HG02884 (cell line): ENCODE results near the gene ANXA5.

Experiments used
- ATAC-seq: cut with Tn5 transposase; IDR thresholded peaks from one replicate; pipeline ENCODE4 v1.9.1; 2021; ENCODE audit warnings: mild to moderate bottlenecking, moderate library complexity; ENCODE audit not compliant: unreplicated experiment

Gene ANXA5

GRCh38 chr4:121650741-121651140 lies 46.0 kb downstream of the ANXA5 start:
- ATAC-seq, result no peak

- no peak for ATAC-seq
Observed at GRCh38 chr4:121648516-121648915, 48.3 kb downstream of the ANXA5 start.

- ATAC-seq, result no peak
Observed at GRCh38 chr4:121642876-121643585, 53.7 kb downstream of the ANXA5 start.

DNA sequence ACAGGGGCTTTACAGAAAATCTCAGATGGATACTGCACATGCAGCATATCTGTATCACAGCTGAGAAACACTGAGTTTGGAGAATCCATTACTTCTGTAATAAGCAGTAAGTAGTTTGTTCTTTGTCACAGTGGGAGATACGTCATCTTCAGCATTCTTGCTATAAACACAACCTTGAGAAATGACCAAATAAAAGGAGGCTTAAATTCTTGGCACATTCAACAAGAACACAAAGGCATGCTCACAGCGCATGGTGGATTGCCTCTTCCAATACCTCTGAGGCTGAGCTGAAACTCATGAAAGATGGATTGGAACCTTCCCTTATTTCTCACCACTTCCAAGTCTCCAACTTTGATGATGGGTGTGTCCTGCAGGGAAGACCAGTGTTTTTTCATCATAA lies 54.5 kb downstream of the ANXA5 start:
- no peak for ATAC-seq

GRCh38 chr4:121633653-121634052 lies 63.1 kb downstream of the ANXA5 start:
- ATAC-seq, result no peak

DNA sequence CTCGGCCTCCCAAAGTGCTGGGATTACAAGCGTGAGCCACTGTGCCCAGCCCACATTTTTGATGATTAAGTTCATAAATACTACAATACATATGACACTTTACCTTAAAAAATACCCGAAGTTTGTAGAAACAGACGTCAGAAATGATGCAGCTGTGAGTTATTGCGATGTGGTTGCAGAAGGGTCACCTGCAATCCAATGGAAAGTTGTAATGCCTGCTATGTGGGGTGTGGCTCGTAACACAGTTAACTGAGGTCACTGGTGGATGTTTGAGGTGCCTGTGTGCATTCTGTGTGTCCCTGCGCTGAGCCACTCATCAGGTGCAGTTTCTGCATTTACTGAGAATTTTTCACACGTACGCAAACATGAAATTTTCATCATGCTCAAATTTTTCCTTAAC lies 64.1 kb downstream of the ANXA5 start:
- no peak for ATAC-seq
